GM19395 (cell line): ENCODE data around the gene FAM120B.
"Not testable (repeated sequence)": the region's sequence is repeated elsewhere in the genome, so short reads cannot be mapped to it uniquely, and the experiment has no call there.

ENCODE experiments used
- ATAC-seq: cut with Tn5 transposase; IDR thresholded peaks from one replicate; pipeline ENCODE4 v1.9.1; 2021; ENCODE audit warnings: mild to moderate bottlenecking, moderate library complexity; ENCODE audit not compliant: unreplicated experiment

FAM120B gene

GRCh38 chr6:170351456-170351855 lies 44.9 kb downstream of the FAM120B start:
- not testable (repeated sequence) for ATAC-seq

GRCh38 chr6:170355190-170355589 lies 48.6 kb downstream of the FAM120B start:
- ATAC-seq, result not testable (repeated sequence)

GRCh38 chr6:170355661-170356060 lies 49.1 kb downstream of the FAM120B start:
- no peak for ATAC-seq

- no peak for ATAC-seq
These were observed 51.3 kb downstream of the FAM120B start for GRCh38 chr6:170357812-170358211.

GRCh38 chr6:170358496-170358895 lies 51.9 kb downstream of the FAM120B start:
- ATAC-seq, result no peak

- no peak for ATAC-seq
These were observed 53.9 kb downstream of the FAM120B start for GRCh38 chr6:170360476-170360875.

- ATAC-seq, result no peak
These were observed 54.8 kb downstream of the FAM120B start for GRCh38 chr6:170361335-170361734.

- ATAC-seq, result no peak
These were observed 55.6 kb downstream of the FAM120B start for GRCh38 chr6:170362121-170362520.

GRCh38 chr6:170363255-170363654 lies 56.7 kb downstream of the FAM120B start:
- ATAC-seq, result no peak

GRCh38 chr6:170365121-170365520 lies 58.6 kb downstream of the FAM120B start:
- no peak for ATAC-seq

- no peak for ATAC-seq
These were observed 59.0 kb downstream of the FAM120B start for GRCh38 chr6:170365593-170365992.

- no peak for ATAC-seq
These were observed 59.8 kb downstream of the FAM120B start for GRCh38 chr6:170366248-170366960.

- ATAC-seq, result no peak
These were observed 60.7 kb downstream of the FAM120B start for GRCh38 chr6:170367241-170367640.

GRCh38 chr6:170368544-170368943 lies 62.0 kb downstream of the FAM120B start:
- ATAC-seq, result no peak

GRCh38 chr6:170369403-170369802 lies 62.8 kb downstream of the FAM120B start:
- ATAC-seq, result no peak

- ATAC-seq, result peak; percentile 67
These were observed 63.9 kb downstream of the FAM120B start for GRCh38 chr6:170370416-170370815.

GRCh38 chr6:170371080-170371479 lies 64.5 kb downstream of the FAM120B start:
- no peak for ATAC-seq

GRCh38 chr6:170371588-170371987 lies 65.0 kb downstream of the FAM120B start:
- ATAC-seq, result no peak

GRCh38 chr6:170372380-170373325 lies 66.1 kb downstream of the FAM120B start:
- ATAC-seq, result no peak

- no peak for ATAC-seq
These were observed 68.2 kb downstream of the FAM120B start for GRCh38 chr6:170374571-170375444.

GRCh38 chr6:170375661-170376060 lies 69.1 kb downstream of the FAM120B start:
- no peak for ATAC-seq
